Activated naive CD4-positive, alpha-beta T cell treated with anti-CD3 and anti-CD28 coated beads for 36 hours (primary cell): ENCODE measurements around the gene TMEM54. TPM values are rescaled to one million over a fixed set of nuclear protein-coding genes. Genes with fewer than 3 reads are reported as not detected.
"Not testable (repeated sequence)": the region's sequence is repeated elsewhere in the genome, so short reads cannot be mapped to it uniquely, and the experiment has no call there.

ENCODE experiments used
- CTCF ChIA-PET: fragments of 350-600 bp; sonication (Branson Sonifier 250); formaldehyde crosslinking; loops from one replicate; lab custom pipeline; 2021; ENCODE audit warnings: antibody characterized with exemption; lab: Charles Lee
- DNase-seq: peaks from one replicate; pipeline ENCODE4 v3.0.0-alpha.2; 2020
- H3K27ac Mint-ChIP-seq: one replicate; pipeline ENCODE4 v1.8.0; 2021; ENCODE audit warnings: mild to moderate bottlenecking, mixed read lengths
- H3K27me3 Mint-ChIP-seq: one replicate; pipeline ENCODE4 v1.8.0; 2021; ENCODE audit warnings: low read depth, mixed read lengths
- H3K36me3 Mint-ChIP-seq: one replicate; pipeline ENCODE4 v1.8.0; 2021; ENCODE audit warnings: low read depth, mixed read lengths
- H3K4me1 Mint-ChIP-seq: one replicate; pipeline ENCODE4 v1.8.0; 2021; ENCODE audit warnings: low read depth, mixed read lengths
- H3K4me3 Mint-ChIP-seq: one replicate; pipeline ENCODE4 v1.8.0; 2021; ENCODE audit warnings: mild to moderate bottlenecking, moderate library complexity, mixed read lengths
- H3K9me3 Mint-ChIP-seq: one replicate; pipeline ENCODE4 v1.8.0; 2021; ENCODE audit warnings: mixed read lengths
- intact Hi-C: fragments of 100-400 bp; cut with micrococcal nuclease; formaldehyde crosslinking; loops from one replicate; pipeline ENCODE4 v1.15.1; 2023
- total RNA-seq, 2 experiments: library from RNA; stranded (reverse); gene quantifications; one replicate each; pipeline ENCODE4 v1.2.3, GENCODE V29; 2021

TMEM54 gene
- total RNA-seq, 2 experiments from 2014 or later: 0.84 to 1.0 TPM

- H3K4me1 Mint-ChIP-seq: peaks cover 3% of the 10 kb centered on the region
- H3K27ac Mint-ChIP-seq: no peak overlapping the region
- no peaks in the 10 kb centered on the region for H3K36me3 Mint-ChIP-seq
- no peak for DNase-seq
- no peak overlapping the region for H3K4me3 Mint-ChIP-seq
- peaks cover 9% of the 10 kb centered on the region for H3K27me3 Mint-ChIP-seq
- intact Hi-C loops: no loop called here
- CTCF ChIA-PET: no interaction called here
- H3K9me3 Mint-ChIP-seq: no peaks in the 10 kb centered on the region
Observed at GRCh38 chr1:32915766-32916706, 14.8 kb upstream of the TMEM54 start.

DNA sequence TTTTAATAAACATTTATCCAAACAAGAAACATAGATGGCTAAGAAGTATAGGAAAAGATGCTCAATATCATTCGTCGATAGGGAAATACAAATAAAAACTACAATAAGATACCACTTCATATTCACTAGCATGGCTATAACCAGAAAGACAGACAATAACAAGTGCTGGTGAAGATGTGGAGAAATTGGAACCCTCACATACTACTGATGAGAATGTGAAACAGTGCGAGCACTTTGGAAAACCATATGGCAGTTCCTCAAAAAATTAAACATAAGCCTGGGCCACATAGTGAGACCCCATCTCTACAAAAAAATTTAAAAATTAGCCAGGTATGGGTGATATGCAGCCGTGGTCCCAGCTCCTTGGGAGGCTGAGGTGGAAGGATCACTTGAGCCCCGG, 9.1 kb upstream of the TMEM54 start:
- Mint-ChIP-seq H3K36me3 (no peaks in the 10 kb centered on the region), H3K4me3 (no peak overlapping the region), H3K27ac (no peak overlapping the region), H3K4me1 (no peaks in the 10 kb centered on the region), H3K9me3 (no peaks in the 10 kb centered on the region), H3K27me3 (no peaks in the 10 kb centered on the region)
- DNase-seq: no peak
- intact Hi-C loops: no loop called here
- CTCF ChIA-PET: no interaction called here

- H3K27ac Mint-ChIP-seq: no peak overlapping the region
- CTCF ChIA-PET: interaction anchor here (0.6 to 1.4 kb wide), 2 partner anchors 9 to 25 kb away, joined by 3 read pairs; no protein-coding TSS in a partner anchor
- intact Hi-C loops: no loop called here
Observed at GRCh38 chr1:32907435-32907834, 6.2 kb upstream of the TMEM54 start.

GRCh38 chr1:32906654-32907053, 5.5 kb upstream of the TMEM54 start:
- no peaks in the 10 kb centered on the region for H3K36me3 Mint-ChIP-seq
- CTCF ChIA-PET: interaction anchor here (1.4 kb wide), 1 partner anchor 8 kb away, joined by 3 read pairs; no protein-coding TSS in a partner anchor
- intact Hi-C loops: no loop called here
- no peak overlapping the region for H3K27ac Mint-ChIP-seq
- no peaks in the 10 kb centered on the region for H3K9me3 Mint-ChIP-seq
- H3K4me1 Mint-ChIP-seq: peaks cover 3% of the 10 kb centered on the region
- DNase-seq: no peak
- peaks cover 13% of the 10 kb centered on the region for H3K27me3 Mint-ChIP-seq
- no peak overlapping the region for H3K4me3 Mint-ChIP-seq

More at GRCh38 chr1:32907435-32907834, 6.2 kb upstream of the TMEM54 start:
- peaks cover 6% of the 10 kb centered on the region for H3K27me3 Mint-ChIP-seq
- DNase-seq: no peak
- no peak overlapping the region for H3K4me3 Mint-ChIP-seq
- H3K4me1 Mint-ChIP-seq: no peaks in the 10 kb centered on the region
- no peaks in the 10 kb centered on the region for H3K9me3 Mint-ChIP-seq
- no peaks in the 10 kb centered on the region for H3K36me3 Mint-ChIP-seq

- CTCF ChIA-PET: interaction anchor here (2.0 kb wide), 1 partner anchor 181 kb away, joined by 4 read pairs; no protein-coding TSS in a partner anchor
- H3K27ac Mint-ChIP-seq, H3K36me3 Mint-ChIP-seq, H3K9me3 Mint-ChIP-seq, H3K4me3 Mint-ChIP-seq, intact Hi-C loops, H3K4me1 Mint-ChIP-seq, DNase-seq: not testable (repeated sequence)
- H3K27me3 Mint-ChIP-seq: peaks cover 17% of the 10 kb centered on the region
Observed at GRCh38 chr1:32905588-32905987, 4.4 kb upstream of the TMEM54 start.

GRCh38 chr1:32904797-32905196, 3.6 kb upstream of the TMEM54 start:
- intact Hi-C loops: no loop called here
- Mint-ChIP-seq H3K27ac (no peak overlapping the region), H3K4me3 (no peak overlapping the region), H3K4me1 (peaks cover 6% of the 10 kb centered on the region), H3K36me3 (no peaks in the 10 kb centered on the region), H3K27me3 (peaks cover 24% of the 10 kb centered on the region), H3K9me3 (no peaks in the 10 kb centered on the region)
- CTCF ChIA-PET: interaction anchor here (2.0 kb wide), 1 partner anchor 181 kb away, joined by 4 read pairs; no protein-coding TSS in a partner anchor
- no peak for DNase-seq

- no peak for DNase-seq
- H3K36me3 Mint-ChIP-seq: no peaks in the 10 kb centered on the region
- H3K9me3 Mint-ChIP-seq: no peaks in the 10 kb centered on the region
- CTCF ChIA-PET: interaction anchor here (2.0 kb wide), 1 partner anchor 182 kb away, joined by 4 read pairs; no protein-coding TSS in a partner anchor
- H3K4me1 Mint-ChIP-seq: peaks cover 6% of the 10 kb centered on the region
- peaks cover 26% of the 10 kb centered on the region for H3K27me3 Mint-ChIP-seq
- intact Hi-C loops: no loop called here
- no peak overlapping the region for H3K4me3 Mint-ChIP-seq
- H3K27ac Mint-ChIP-seq: no peak overlapping the region
Observed at GRCh38 chr1:32903991-32904785, 3.0 kb upstream of the TMEM54 start.

DNA sequence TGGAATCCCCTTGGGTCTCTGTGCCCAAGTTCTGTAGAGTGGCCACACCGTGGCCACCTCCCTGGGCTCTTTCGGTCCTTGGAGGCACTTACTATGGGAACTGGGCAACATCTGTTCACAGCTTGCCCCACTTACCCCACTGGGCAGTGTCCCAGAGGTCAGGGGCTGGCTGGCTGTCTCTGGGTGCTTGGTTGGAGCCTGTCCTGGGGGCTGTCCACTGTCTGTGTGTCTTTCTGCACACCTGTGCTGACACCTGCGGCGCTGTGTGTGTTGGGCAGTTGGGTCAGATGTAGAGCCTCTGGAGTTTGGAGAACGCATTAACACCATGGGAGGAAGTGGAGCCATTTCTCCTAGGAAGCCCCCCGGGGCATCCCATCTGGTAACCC, 1.3 kb upstream of the TMEM54 start:
- CTCF ChIA-PET: interaction anchor here (0.6 to 1.1 kb wide), 2 partner anchors 10 to 456 kb away, joined by 3 read pairs; no protein-coding TSS in a partner anchor
- no peak overlapping the region for H3K4me3 Mint-ChIP-seq
- H3K27ac Mint-ChIP-seq: no peak overlapping the region
- H3K9me3 Mint-ChIP-seq: no peaks in the 10 kb centered on the region
- intact Hi-C loops: no loop called here
- no peaks in the 10 kb centered on the region for H3K36me3 Mint-ChIP-seq
- DNase-seq: no peak
- H3K4me1 Mint-ChIP-seq: peaks cover 6% of the 10 kb centered on the region
- H3K27me3 Mint-ChIP-seq: peaks cover 32% of the 10 kb centered on the region

DNA sequence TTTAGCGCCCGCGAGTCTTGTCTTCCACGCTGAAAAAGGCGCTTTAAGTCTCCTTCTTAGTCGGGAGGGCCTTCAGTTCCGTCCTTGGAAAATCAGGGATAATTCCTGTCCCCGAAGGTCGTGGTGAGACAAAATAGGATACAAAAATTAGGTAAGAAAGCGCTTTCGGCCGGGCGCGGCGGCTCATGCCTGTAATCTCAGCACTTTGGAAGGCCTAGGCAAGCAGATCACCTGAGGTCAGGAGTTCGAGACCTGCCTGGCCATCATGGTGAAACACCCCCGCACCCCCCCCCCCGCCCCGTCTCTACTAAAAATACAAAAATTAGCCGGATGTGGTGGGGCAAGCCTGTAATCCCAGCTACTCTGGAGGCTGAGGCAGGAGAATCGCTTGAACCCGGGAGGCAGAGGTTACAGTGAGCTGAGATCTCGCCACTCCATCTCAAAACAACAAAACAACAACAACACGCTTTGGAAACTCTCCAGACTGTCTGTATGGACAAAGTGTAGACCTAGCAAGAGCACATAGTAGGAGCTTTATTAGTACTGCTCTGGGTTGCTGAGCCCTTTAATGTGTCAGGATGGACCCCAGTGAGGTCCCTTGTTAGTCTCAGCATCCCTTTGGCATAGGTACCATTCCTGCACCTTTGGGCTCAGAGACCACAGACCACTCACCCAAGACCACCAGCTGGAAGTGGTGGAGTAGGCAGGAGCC, 790 bp upstream of the TMEM54 start:
- peaks cover 32% of the 10 kb centered on the region for H3K27me3 Mint-ChIP-seq
- H3K4me1 Mint-ChIP-seq: peaks cover 6% of the 10 kb centered on the region
- no peaks in the 10 kb centered on the region for H3K9me3 Mint-ChIP-seq
- DNase-seq: no peak
- H3K4me3 Mint-ChIP-seq: peak overlapping the region; percentile 67
- intact Hi-C loops: no loop called here
- no peaks in the 10 kb centered on the region for H3K36me3 Mint-ChIP-seq
- CTCF ChIA-PET: interaction anchor here (0.6 to 1.1 kb wide), 3 partner anchors 9 to 455 kb away, joined by 3 read pairs; no protein-coding TSS in a partner anchor
- H3K27ac Mint-ChIP-seq: no peak overlapping the region

- Mint-ChIP-seq H3K9me3 (no peaks in the 10 kb centered on the region), H3K27me3 (peaks cover 40% of the 10 kb centered on the region), H3K4me1 (peaks cover 6% of the 10 kb centered on the region), H3K4me3 (peak overlapping the region; percentile 60), H3K36me3 (no peaks in the 10 kb centered on the region), H3K27ac (no peak overlapping the region)
- intact Hi-C loops: no loop called here
- CTCF ChIA-PET: no interaction called here
- DNase-seq: no peak
Observed at GRCh38 chr1:32900371-32900955, 726 bp downstream of the TMEM54 start.

GRCh38 chr1:32899586-32900296, 1.4 kb downstream of the TMEM54 start:
- Mint-ChIP-seq H3K36me3 (no peaks in the 10 kb centered on the region), H3K9me3 (no peaks in the 10 kb centered on the region), H3K27me3 (peaks cover 40% of the 10 kb centered on the region), H3K27ac (no peak overlapping the region), H3K4me3 (no peak overlapping the region), H3K4me1 (peaks cover 6% of the 10 kb centered on the region)
- CTCF ChIA-PET: interaction anchor here (0.5 to 1.1 kb wide), 3 partner anchors 13 to 224 kb away, joined by 3 to 4 read pairs (median 3); partner anchors contain the start of gene HPCA
- intact Hi-C loops: no loop called here
- no peak for DNase-seq
